ACC112 (cell line): ENCODE measurements around the gene B3GNT5.

Experiments
- H2AFZ ChIP-seq: fragments of 200-600 bp; sonication (generic); one replicate; pipeline ENCODE4 v1.6.0; 2017; ENCODE audit warnings: antibody characterized with exemption, low read length; ENCODE audit not compliant: unreplicated experiment
- H3K27ac ChIP-seq: fragments of 200-600 bp; sonication (generic); 2 replicates; pipeline ENCODE4 v1.5.1; 2014; ENCODE audit warnings: low read depth, mild to moderate bottlenecking, antibody characterized with exemption, low read length, moderate library complexity
- H3K27me3 ChIP-seq: fragments of 200-600 bp; sonication (generic); 2 replicates; pipeline ENCODE4 v1.6.1; 2014; ENCODE audit warnings: mild to moderate bottlenecking, antibody characterized with exemption, low read length, moderate library complexity, mixed read lengths; ENCODE audit not compliant: insufficient read depth
- H3K36me3 ChIP-seq: fragments of 200-600 bp; sonication (generic); 2 replicates; pipeline ENCODE4 v1.6.1; 2016; ENCODE audit warnings: mild to moderate bottlenecking, antibody characterized with exemption, low read length, moderate library complexity, mixed read lengths; ENCODE audit not compliant: insufficient read depth
- H3K4me1 ChIP-seq: fragments of 200-600 bp; sonication (generic); one replicate; pipeline ENCODE4 v1.6.1; 2016; ENCODE audit warnings: low read length, mixed read lengths; ENCODE audit not compliant: insufficient read depth, unreplicated experiment, control insufficient read depth
- H3K4me3 ChIP-seq: fragments of 200-600 bp; sonication (generic); 2 replicates; pipeline ENCODE4 v1.5.1; 2014; ENCODE audit warnings: mild to moderate bottlenecking, low read depth, low read length
- H3K79me2 ChIP-seq: fragments of 200-600 bp; sonication (generic); one replicate; pipeline ENCODE4 v1.6.0; 2016; ENCODE audit warnings: low read length; ENCODE audit not compliant: control insufficient read depth, unreplicated experiment, insufficient read depth

B3GNT5 gene

GRCh38 chr3:183291497-183292031 is 38.5 kb downstream of the B3GNT5 start:
- Histone ChIP-seq H3K4me3 (peak overlapping the region; percentile 22; the same call in 1 of the 2 replicates), H3K27ac (peak overlapping the region; percentile 55), H3K4me1 (peaks cover 59% of the 10 kb centered on the region), H3K79me2 (peaks cover 31% of the 10 kb centered on the region), H3K27me3 (no peaks in the 10 kb centered on the region), H3K36me3 (peaks cover 23% of the 10 kb centered on the region; the same call in 1 of the 2 replicates), H2AFZ (no peak overlapping the region)

- peaks cover 14% of the 10 kb centered on the region for H3K79me2 ChIP-seq
- H3K36me3 ChIP-seq = peaks cover 29% of the 10 kb centered on the region; the same call in 1 of the 2 replicates
- H2AFZ ChIP-seq = no peak overlapping the region
- peak overlapping the region; percentile 28; the same call in 1 of the 2 replicates for H3K27ac ChIP-seq
- H3K4me3 ChIP-seq = no peak overlapping the region
- no peaks in the 10 kb centered on the region for H3K27me3 ChIP-seq
- H3K4me1 ChIP-seq = peaks cover 63% of the 10 kb centered on the region
Measured at GRCh38 chr3:183293966-183294365, 40.9 kb downstream of the B3GNT5 start.

GRCh38 chr3:183295211-183295610 is 42.2 kb downstream of the B3GNT5 start:
- Histone ChIP-seq H3K27ac (peak overlapping the region; percentile 84), H2AFZ (no peak overlapping the region)

GRCh38 chr3:183296944-183297343 is 43.9 kb downstream of the B3GNT5 start:
- Histone ChIP-seq H3K27me3 (no peaks in the 10 kb centered on the region), H3K27ac (no peak overlapping the region), H3K79me2 (no peaks in the 10 kb centered on the region), H2AFZ (no peak overlapping the region), H3K4me3 (no peak overlapping the region), H3K36me3 (peaks cover 22% of the 10 kb centered on the region; the same call in 1 of the 2 replicates), H3K4me1 (peaks cover 46% of the 10 kb centered on the region)

More at GRCh38 chr3:183295211-183295610, 42.2 kb downstream of the B3GNT5 start:
- Histone ChIP-seq H3K79me2 (peaks cover 7% of the 10 kb centered on the region), H3K36me3 (peaks cover 29% of the 10 kb centered on the region; the same call in 1 of the 2 replicates), H3K4me3 (no peak overlapping the region), H3K27me3 (no peaks in the 10 kb centered on the region), H3K4me1 (peaks cover 60% of the 10 kb centered on the region)

- no peak overlapping the region for H2AFZ ChIP-seq
- no peaks in the 10 kb centered on the region for H3K27me3 ChIP-seq
- peaks cover 46% of the 10 kb centered on the region for H3K4me1 ChIP-seq
- no peak overlapping the region for H3K4me3 ChIP-seq
- peak overlapping the region; percentile 55 for H3K27ac ChIP-seq
- no peaks in the 10 kb centered on the region for H3K79me2 ChIP-seq
- H3K36me3 ChIP-seq = peaks cover 15% of the 10 kb centered on the region; the same call in 1 of the 2 replicates
Measured at GRCh38 chr3:183298701-183299153, 45.7 kb downstream of the B3GNT5 start.

GRCh38 chr3:183299976-183300375 is 46.9 kb downstream of the B3GNT5 start:
- Histone ChIP-seq H3K4me1 (peaks cover 41% of the 10 kb centered on the region), H3K79me2 (no peaks in the 10 kb centered on the region), H2AFZ (no peak overlapping the region), H3K27ac (no peak overlapping the region), H3K27me3 (no peaks in the 10 kb centered on the region), H3K4me3 (no peak overlapping the region), H3K36me3 (peaks cover 12% of the 10 kb centered on the region; the same call in 1 of the 2 replicates)

GRCh38 chr3:183300996-183301562 is 48.0 kb downstream of the B3GNT5 start:
- Histone ChIP-seq H3K4me3 (no peak overlapping the region), H3K27me3 (no peaks in the 10 kb centered on the region), H3K27ac (no peak overlapping the region), H2AFZ (no peak overlapping the region), H3K4me1 (peaks cover 30% of the 10 kb centered on the region), H3K79me2 (no peaks in the 10 kb centered on the region), H3K36me3 (peaks cover 11% of the 10 kb centered on the region; the same call in 1 of the 2 replicates)

- Histone ChIP-seq H3K27ac (no peak overlapping the region), H3K4me1 (peaks cover 32% of the 10 kb centered on the region), H3K27me3 (no peaks in the 10 kb centered on the region), H3K4me3 (no peak overlapping the region), H3K79me2 (no peaks in the 10 kb centered on the region), H2AFZ (no peak overlapping the region), H3K36me3 (peaks cover under 1% of the 10 kb centered on the region; the same call in 1 of the 2 replicates)
Measured at GRCh38 chr3:183301937-183302580, 49.0 kb downstream of the B3GNT5 start.

GRCh38 chr3:183303690-183304089 is 50.6 kb downstream of the B3GNT5 start:
- no peak overlapping the region for H2AFZ ChIP-seq
- H3K27me3 ChIP-seq = no peaks in the 10 kb centered on the region
- H3K79me2 ChIP-seq = no peaks in the 10 kb centered on the region
- H3K36me3 ChIP-seq = no peaks in the 10 kb centered on the region
- no peak overlapping the region for H3K27ac ChIP-seq
- H3K4me3 ChIP-seq = no peak overlapping the region
- H3K4me1 ChIP-seq = peaks cover 21% of the 10 kb centered on the region

- Histone ChIP-seq H3K27me3 (no peaks in the 10 kb centered on the region), H3K4me3 (no peak overlapping the region), H3K36me3 (no peaks in the 10 kb centered on the region), H2AFZ (no peak overlapping the region), H3K4me1 (peaks cover 10% of the 10 kb centered on the region), H3K27ac (no peak overlapping the region), H3K79me2 (no peaks in the 10 kb centered on the region)
Measured at GRCh38 chr3:183306798-183307671, 54.0 kb downstream of the B3GNT5 start.
